HepG2 (cell line): ENCODE measurements around the gene DPP7. TPM values are rescaled to one million over a fixed set of nuclear protein-coding genes. Genes with fewer than 3 reads are reported as not detected.
A peak's percentile ranks its signal among the peaks of the same experiment; 100 is the strongest.

Experiments
- AFF4 ChIP-seq: sonication (generic); formaldehyde crosslinking; IDR thresholded peaks from 2 replicates; pipeline ENCODE4 v1.4.0; 2020; ENCODE audit warnings: missing genetic modification reagents
- AKNA ChIP-seq: sonication (generic); formaldehyde crosslinking; IDR thresholded peaks from 2 replicates; pipeline ENCODE4 v1.4.0; 2020; ENCODE audit warnings: missing genetic modification reagents, borderline replicate concordance
- GTF3A ChIP-seq: sonication (generic); formaldehyde crosslinking; conservative IDR thresholded peaks from 2 replicates; pipeline ENCODE4 v1.4.0; 2020; ENCODE audit warnings: mild to moderate bottlenecking, missing genetic modification reagents
- IKZF4 ChIP-seq: sonication (generic); formaldehyde crosslinking; IDR thresholded peaks from 2 replicates; pipeline ENCODE4 v1.5.1; 2020; ENCODE audit warnings: borderline replicate concordance, mild to moderate bottlenecking, low read depth, missing genetic modification reagents; ENCODE audit errors: not compliant biosample characterization
- JUN ChIP-seq: sonication (generic); formaldehyde crosslinking; IDR thresholded peaks from 2 replicates; pipeline ENCODE4 v1.4.0; 2020; ENCODE audit warnings: mild to moderate bottlenecking, missing genetic modification reagents
- PRPF4 ChIP-seq: fragments of 200-400 bp; formaldehyde crosslinking; IDR thresholded peaks from 2 replicates; pipeline ENCODE4 v1.6.1; 2016; ENCODE audit warnings: low read length, low read depth; ENCODE audit not compliant: poor library complexity, severe bottlenecking
- SNAPC5 ChIP-seq: sonication (generic); formaldehyde crosslinking; IDR thresholded peaks from 2 replicates; pipeline ENCODE4 v1.8.1; 2023; ENCODE audit warnings: mild to moderate bottlenecking, missing genetic modification reagents, borderline replicate concordance
- TAF15 ChIP-seq: fragments of 200-400 bp; formaldehyde crosslinking; IDR thresholded peaks from one replicate; pipeline ENCODE4 v1.6.1; 2018; ENCODE audit warnings: mild to moderate bottlenecking, low read depth, low read length; ENCODE audit not compliant: poor library complexity, severe bottlenecking
- TARDBP ChIP-seq: sonication (generic); formaldehyde crosslinking; IDR thresholded peaks from 2 replicates; pipeline ENCODE4 v1.8.0; 2022; ENCODE audit warnings: mild to moderate bottlenecking, missing genetic modification reagents
- ZFP1 ChIP-seq: IDR thresholded peaks from 2 replicates; pipeline ENCODE4 v1.6.1; 2016
- ZNF318 ChIP-seq: sonication (generic); formaldehyde crosslinking; IDR thresholded peaks from 2 replicates; pipeline ENCODE4 v1.4.0; 2020; ENCODE audit warnings: mild to moderate bottlenecking, missing genetic modification reagents
- polyA plus RNA-seq, 8 experiments: library from polyadenylated mRNA; depleted of rRNA in 3 of 8; stranded (reverse) in 7 of 8; unstranded in 1 of 8; fragments of >200 nt; fragmentation: Illumina TruSeq in 4 of 8; extraction: Trizol in 4 of 8; gene quantifications; 2 replicates each; pipeline versions ENCODE4 v1.2.1 to v1.2.3, GENCODE V29; 2011 to 2016; ENCODE audit warnings: low read depth in 4 of 8, missing spikeins in 1 of 8, mixed read lengths in 1 of 8; ENCODE audit not compliant: insufficient read depth in 1 of 8
- total RNA-seq, 5 experiments: library from RNA; depleted of rRNA; stranded (reverse); fragments of >200 nt; fragmentation: Illumina TruSeq; extraction: Trizol; gene quantifications; 2 replicates each; pipeline ENCODE4 v1.2.3, GENCODE V29; 2016; ENCODE audit warnings: low read depth in 1 of 5

Gene DPP7
- total and polyA plus RNA-seq, 2 of the 13 experiments (the other 11 are each of a cell fraction or from before 2014, with no cell fraction given) = 1.2 to 4.5 TPM

GRCh38 chr9:137085920-137086530 is 28.5 kb downstream of the DPP7 start (continued):
- no peak for TF ChIP-seq ZNF318
- no peak for TF ChIP-seq AKNA (CRISPR knock-in tag)
- TF ChIP-seq PRPF4 = no peak
- TF ChIP-seq JUN (CRISPR knock-in tag) = no peak
- no peak for TF ChIP-seq ZFP1 (CRISPR knock-in tag)
- no peak for TF ChIP-seq SNAPC5 (CRISPR knock-in tag)
- no peak for TF ChIP-seq AFF4 (CRISPR knock-in tag)
- no peak for TF ChIP-seq TARDBP (CRISPR knock-in tag)
- TF ChIP-seq IKZF4 (CRISPR knock-in tag) = peak; percentile 8
- TF ChIP-seq TAF15 = peak; percentile 68
- TF ChIP-seq GTF3A (CRISPR knock-in tag) = no peak
